ES-I3 (cell line): ENCODE measurements around the gene ZMYND10.

ENCODE experiments used
- H3K36me3 ChIP-seq: 2 replicates; pipeline ENCODE4 v1.6.1; 2013; ENCODE audit warnings: mild to moderate bottlenecking, low read length, control low read depth, moderate library complexity; ENCODE audit not compliant: insufficient read depth
- H3K4me1 ChIP-seq: 2 replicates; pipeline ENCODE4 v1.6.1; 2013; ENCODE audit warnings: mild to moderate bottlenecking, control low read depth, low read length; ENCODE audit not compliant: insufficient read depth
- H3K9ac ChIP-seq: 2 replicates; pipeline ENCODE4 v1.6.1; 2013; ENCODE audit warnings: low read depth, mild to moderate bottlenecking, low read length, moderate library complexity
- H3K9me3 ChIP-seq: 2 replicates; pipeline ENCODE4 v1.6.1; 2013; ENCODE audit warnings: mild to moderate bottlenecking, low read length, moderate library complexity; ENCODE audit not compliant: control insufficient read depth, insufficient read depth

The ZMYND10 gene

DNA sequence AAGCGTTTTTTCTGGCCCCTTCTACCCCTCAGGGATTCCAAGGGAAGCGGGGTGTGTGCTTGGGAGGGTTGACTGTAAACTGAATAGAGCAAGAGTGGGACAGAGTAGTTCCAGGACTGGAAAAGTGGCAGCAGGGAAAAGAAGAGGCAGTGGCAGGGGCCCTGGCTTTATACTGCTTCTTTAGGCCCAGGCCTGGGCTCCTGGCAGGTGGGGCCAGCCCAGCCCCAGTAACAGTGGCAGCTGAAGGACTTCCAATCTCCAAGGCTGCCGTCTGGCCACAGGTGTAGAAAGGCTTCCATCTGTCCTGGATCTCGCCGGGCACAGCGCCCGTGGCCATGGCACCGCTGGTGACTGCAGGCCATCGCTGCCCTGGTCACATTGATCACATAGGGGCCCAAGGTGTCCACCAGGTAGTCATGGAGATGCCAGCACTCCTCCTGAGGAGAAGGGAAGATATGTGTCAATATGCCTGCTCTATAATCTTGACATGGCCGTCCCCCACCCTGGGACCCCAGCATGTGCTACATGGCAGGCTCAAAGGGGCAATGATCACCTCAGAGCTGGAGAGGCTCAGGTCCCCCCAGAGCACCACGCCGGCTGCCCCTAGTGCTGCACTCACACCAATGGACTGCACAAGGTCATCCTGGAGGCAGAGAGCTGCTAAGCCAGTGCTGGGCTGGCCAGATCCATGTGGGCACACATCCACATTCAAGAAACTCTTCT is 52.3 kb downstream of the ZMYND10 start:
- Histone ChIP-seq H3K4me1 (peaks cover 4% of the 10 kb centered on the region; the same call in 1 of the 2 replicates), H3K9me3 (no peaks in the 10 kb centered on the region), H3K9ac (no peak overlapping the region), H3K36me3 (peaks cover 9% of the 10 kb centered on the region; the same call in 1 of the 2 replicates)

DNA sequence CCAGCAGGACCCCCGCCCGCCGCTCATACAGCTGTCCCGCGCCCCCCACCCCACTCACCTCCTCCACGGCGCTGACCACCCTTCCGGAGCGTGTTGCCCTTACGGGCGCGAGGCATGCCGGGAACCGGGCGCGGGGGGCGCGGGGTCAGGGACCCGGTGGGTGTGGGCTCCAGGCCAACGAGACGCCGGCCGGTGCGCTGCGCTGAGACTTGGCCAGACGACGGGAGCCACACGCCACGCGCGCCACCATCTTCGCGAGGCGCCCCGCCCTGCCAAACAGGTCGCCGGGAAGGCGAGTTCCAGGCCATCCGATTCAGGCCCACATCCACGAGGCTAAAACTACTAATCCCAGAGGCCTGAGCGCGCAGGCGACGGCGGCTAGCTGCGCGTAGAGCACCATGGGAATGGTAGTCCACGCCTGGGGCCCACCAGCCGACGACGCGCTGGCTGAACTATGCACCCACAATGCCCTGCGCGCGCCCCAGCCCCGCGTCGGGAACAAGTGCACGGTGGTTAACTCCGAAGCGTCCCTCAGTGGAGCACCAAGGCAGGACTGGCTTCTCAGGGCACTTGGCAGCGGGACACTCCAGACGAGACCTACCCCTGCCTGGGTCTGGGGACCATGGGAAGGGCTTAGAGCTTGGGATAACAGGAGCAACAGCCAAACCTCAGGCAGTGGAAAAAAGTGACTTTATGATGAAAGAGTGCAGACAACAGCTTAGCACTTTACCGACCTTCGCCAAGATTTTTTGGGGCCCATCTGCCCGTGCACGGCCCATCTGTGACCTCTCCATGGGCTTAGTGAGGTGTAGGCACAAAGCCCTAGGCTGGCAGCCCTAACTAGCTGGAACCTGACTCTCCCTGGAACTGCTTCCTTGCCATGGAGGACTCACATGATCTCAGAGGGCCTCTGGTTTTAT is 53.1 kb downstream of the ZMYND10 start, which contains the start of gene IFRD2:
TSS of gene IFRD2 (minus strand) at position 271 of the 920 bp plus-strand sequence. CDS start at position 116, 155 bp downstream.
- H3K36me3 ChIP-seq, result peaks cover 9% of the 10 kb centered on the region; the same call in 1 of the 2 replicates
- H3K9me3 ChIP-seq, result no peaks in the 10 kb centered on the region
- peak within 1 kb of the TSS; percentile 69 for H3K9ac ChIP-seq
- peaks cover 4% of the 10 kb centered on the region; the same call in 1 of the 2 replicates for H3K4me1 ChIP-seq
